Measurements from ENCODE around the gene ATP5PF.

DNA sequence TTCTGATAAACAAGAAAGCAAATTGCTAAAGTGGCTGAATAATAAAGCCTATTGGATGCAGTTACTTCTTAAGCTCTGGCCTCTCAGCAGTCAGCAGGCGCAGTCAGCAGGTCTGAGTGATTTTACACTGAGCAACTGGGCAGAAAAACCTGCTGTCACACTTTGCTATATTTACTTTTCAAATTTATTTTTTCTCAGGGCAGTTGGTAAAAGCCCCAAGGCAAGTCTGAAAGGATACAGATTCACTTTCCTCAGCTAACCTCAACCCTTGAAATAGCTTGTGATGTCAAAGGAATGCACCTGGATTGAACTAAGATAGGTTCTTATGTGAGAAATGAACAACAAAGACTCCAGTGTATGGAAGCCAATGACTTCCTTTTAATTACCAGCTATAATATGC lies 34.0 kb downstream of the ATP5PF start:
- TF ChIP-seq, protein P1, sequence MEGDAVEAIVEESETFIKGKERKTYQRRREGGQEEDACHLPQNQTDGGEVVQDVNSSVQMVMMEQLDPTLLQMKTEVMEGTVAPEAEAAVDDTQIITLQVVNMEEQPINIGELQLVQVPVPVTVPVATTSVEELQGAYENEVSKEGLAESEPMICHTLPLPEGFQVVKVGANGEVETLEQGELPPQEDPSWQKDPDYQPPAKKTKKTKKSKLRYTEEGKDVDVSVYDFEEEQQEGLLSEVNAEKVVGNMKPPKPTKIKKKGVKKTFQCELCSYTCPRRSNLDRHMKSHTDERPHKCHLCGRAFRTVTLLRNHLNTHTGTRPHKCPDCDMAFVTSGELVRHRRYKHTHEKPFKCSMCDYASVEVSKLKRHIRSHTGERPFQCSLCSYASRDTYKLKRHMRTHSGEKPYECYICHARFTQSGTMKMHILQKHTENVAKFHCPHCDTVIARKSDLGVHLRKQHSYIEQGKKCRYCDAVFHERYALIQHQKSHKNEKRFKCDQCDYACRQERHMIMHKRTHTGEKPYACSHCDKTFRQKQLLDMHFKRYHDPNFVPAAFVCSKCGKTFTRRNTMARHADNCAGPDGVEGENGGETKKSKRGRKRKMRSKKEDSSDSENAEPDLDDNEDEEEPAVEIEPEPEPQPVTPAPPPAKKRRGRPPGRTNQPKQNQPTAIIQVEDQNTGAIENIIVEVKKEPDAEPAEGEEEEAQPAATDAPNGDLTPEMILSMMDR (IDR thresholded peaks at IDR 0.05) = no peak
- TF ChIP-seq POLR2A (IDR thresholded peaks at IDR 0.05) (no peak), EP300 (IDR thresholded peaks at IDR 0.05) (no peak)
